K562 (cell line): ENCODE results near the gene BEST3. TPM values are rescaled to one million over a fixed set of nuclear protein-coding genes. Genes with fewer than 3 reads are reported as not detected.

ENCODE experiments used
- BRF1 ChIP-seq: IDR thresholded peaks from 3 replicates; pipeline ENCODE4 v1.6.1; 2011; ENCODE audit warnings: borderline replicate concordance, mild to moderate bottlenecking; ENCODE audit not compliant: insufficient read length; ENCODE audit errors: extremely low read depth
- CBX1 ChIP-seq: sonication (generic); IDR thresholded peaks from 2 replicates; pipeline ENCODE4 v1.6.1; 2016; ENCODE audit warnings: antibody characterized with exemption, low read depth, mild to moderate bottlenecking
- CCAR2 ChIP-seq: fragments of 200-400 bp; formaldehyde crosslinking; IDR thresholded peaks from 2 replicates; pipeline ENCODE4 v1.6.1; 2017; ENCODE audit warnings: mild to moderate bottlenecking, low read depth, low read length
- CREB1 ChIP-seq, 2 experiments: sonication (generic) in 1 of 2; formaldehyde crosslinking in 1 of 2; IDR thresholded peaks; 2 replicates each; pipeline versions ENCODE4 v1.6.1 to v1.8.0; 2012 to 2022; ENCODE audit warnings: inconsistent platforms in 1 of 2, mild to moderate bottlenecking in 1 of 2, missing genetic modification reagents in 1 of 2, moderate library complexity in 1 of 2
- CTCF ChIP-seq, 3 experiments: IDR thresholded peaks in 2 of 3; conservative IDR thresholded peaks in 1 of 3; 2 replicates each; pipeline ENCODE4 v1.5.1; 2011 to 2012; ENCODE audit warnings: low read length in 3 of 3, mild to moderate bottlenecking in 3 of 3, control low read depth in 2 of 3, improper control_type of control experiment in 1 of 3, inconsistent platforms in 1 of 3, low read depth in 1 of 3, mixed read lengths in 1 of 3, moderate library complexity in 1 of 3; ENCODE audit not compliant: insufficient read depth in 2 of 3
- L3MBTL2 ChIP-seq: fragments of 450-650 bp; IDR thresholded peaks from 2 replicates; pipeline ENCODE4 v1.6.1; 2016; ENCODE audit warnings: mild to moderate bottlenecking, moderate library complexity
- NCOR1 ChIP-seq: fragments of 450-650 bp; IDR thresholded peaks from 2 replicates; pipeline ENCODE4 v1.6.1; 2016; ENCODE audit warnings: mild to moderate bottlenecking, moderate library complexity
- NR4A1 ChIP-seq, 2 experiments: fragments of 250-450 bp in 1 of 2; fragments of 450-650 bp in 1 of 2; sonication (Bioruptor Pico) in 1 of 2; IDR thresholded peaks; 2 replicates each; pipeline versions ENCODE4 v1.4.0 to v1.6.1; 2016 to 2020; ENCODE audit warnings: mild to moderate bottlenecking in 2 of 2, missing compliant biosample characterization in 1 of 2, missing genetic modification characterization in 1 of 2, moderate library complexity in 1 of 2
- RBFOX2 ChIP-seq: fragments of 200-400 bp; formaldehyde crosslinking; IDR thresholded peaks from 2 replicates; pipeline ENCODE4 v1.6.1; 2017; ENCODE audit warnings: low read depth, mild to moderate bottlenecking, low read length, moderate library complexity
- RNF2 ChIP-seq: sonication (generic); IDR thresholded peaks from 2 replicates; pipeline ENCODE4 v1.6.1; 2016
- SMAD3 ChIP-seq: fragments of 450-650 bp; formaldehyde crosslinking; conservative IDR thresholded peaks from 2 replicates; pipeline ENCODE4 v1.4.0; 2020; ENCODE audit warnings: mild to moderate bottlenecking
- ZNF232 ChIP-seq: sonication (generic); formaldehyde crosslinking; IDR thresholded peaks from 2 replicates; pipeline ENCODE4 v1.8.0; 2022; ENCODE audit warnings: mild to moderate bottlenecking, missing genetic modification reagents
- ZNF436 ChIP-seq: fragments of 250-450, 450-650 bp; sonication (Bioruptor Pico); formaldehyde crosslinking; IDR thresholded peaks from 2 replicates; pipeline ENCODE4 v1.7.0; 2020; ENCODE audit warnings: mild to moderate bottlenecking
- polyA plus RNA-seq, 8 experiments: library from polyadenylated mRNA; depleted of rRNA in 4 of 8; stranded (reverse) in 5 of 8; unstranded in 3 of 8; fragments of >200 nt; fragmentation: Nextera tagmentation in 2 of 8; fragmentation: Illumina TruSeq in 1 of 8; extraction: Ambion mirVana in 2 of 8; extraction: Trizol in 1 of 8; gene quantifications; 2 replicates each; pipeline versions ENCODE4 v1.2.1 to v1.2.3, GENCODE V29; 2011 to 2014; ENCODE audit warnings: inconsistent platforms in 1 of 8, missing spikeins in 1 of 8
- total RNA-seq, 7 experiments: library from RNA; depleted of rRNA in 6 of 7; stranded (reverse); fragments of >200 nt in 6 of 7; fragmentation: Illumina TruSeq in 2 of 7; extraction: Trizol in 2 of 7; gene quantifications; 2 replicates each; pipeline versions ENCODE4 v1.2.1 to v1.2.3, GENCODE V29; 2011 to 2021; ENCODE audit warnings: low replicate concordance in 1 of 7
- TF ChIP-seq, protein P1 (sequence below), 2 experiments: fragments of 450-650 bp in 1 of 2; IDR thresholded peaks; 2 replicates each; pipeline ENCODE4 v1.6.1; 2011 to 2017; ENCODE audit warnings: low read depth in 2 of 2, antibody characterized with exemption in 1 of 2, borderline replicate concordance in 1 of 2, low read length in 1 of 2, mild to moderate bottlenecking in 1 of 2, mixed read lengths in 1 of 2; ENCODE audit not compliant: control insufficient read depth in 1 of 2
- TF ChIP-seq, protein P2 (sequence below): sonication (generic); IDR thresholded peaks from 2 replicates; pipeline ENCODE4 v1.6.1; 2016
- TF ChIP-seq, protein P3 (sequence below): fragments of 250-450 bp; sonication (Bioruptor Pico); IDR thresholded peaks from 2 replicates; pipeline ENCODE4 v1.9.0; 2021; ENCODE audit warnings: mild to moderate bottlenecking, inconsistent platforms
- TF ChIP-seq, protein P4 (sequence below): fragments of 250-450 bp; sonication (Bioruptor Pico); IDR thresholded peaks from 2 replicates; pipeline ENCODE4 v1.4.0; 2020; ENCODE audit warnings: mild to moderate bottlenecking, moderate library complexity

The BEST3 gene
- total and polyA plus RNA-seq, 9 of the 15 experiments (the other 6 are each of a cell fraction or from before 2014, with no cell fraction given), result 0.15 TPM; not detected in 8

DNA sequence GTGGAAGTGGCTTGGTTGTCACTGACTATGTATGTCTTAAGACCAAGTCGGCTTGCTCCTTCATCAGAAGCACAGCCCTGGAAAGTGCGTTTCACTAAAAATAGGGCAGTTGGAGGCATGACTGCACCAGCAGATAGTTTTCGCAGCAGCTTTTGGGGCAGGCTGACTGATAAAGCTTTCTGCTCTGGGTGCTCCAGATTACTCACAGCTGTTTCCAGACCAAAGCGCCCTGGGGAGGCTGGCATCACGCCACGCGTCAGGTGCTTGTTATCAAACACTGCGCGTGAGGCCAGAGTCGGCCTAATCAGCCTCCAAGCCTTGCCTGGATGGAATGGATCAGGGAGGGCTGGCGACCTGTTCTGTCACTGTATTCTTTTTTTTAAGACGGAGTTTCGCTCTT is 75.1 kb downstream of the BEST3 start (continued):
- TF ChIP-seq RNF2 (peak; percentile 91), RBFOX2 (no peak), CCAR2 (no peak), BRF1 (no peak), CBX1 (no peak), ZNF436 (CRISPR knock-in tag) (no peak), SMAD3 (CRISPR knock-in tag) (peak; percentile 94), ZNF232 (CRISPR knock-in tag) (no peak), L3MBTL2 (peak; percentile 71), NCOR1 (peak; percentile 100), CREB1 (IDR thresholded peaks at IDR 0.05) (peak; percentile 89), CREB1 (CRISPR knock-in tag; IDR thresholded peaks at IDR 0.05) (no peak; the same call in 1 of the 2 replicates), CTCF (IDR thresholded peaks at IDR 0.05 in 2 of 3, conservative IDR thresholded peaks at IDR 0.05 in 1 of 3; ENCODE audit: insufficient read depth in 2 of 3, low read depth in 1 of 3, low read length in 3 of 3) (no peak), NR4A1 (CRISPR knock-in tag; IDR thresholded peaks at IDR 0.05) (0 out of 2 replicates have a peak, but pooled peaks have one; percentile 28), NR4A1 (tag; IDR thresholded peaks at IDR 0.05) (peak; percentile 96)
- TF ChIP-seq, protein P1, sequence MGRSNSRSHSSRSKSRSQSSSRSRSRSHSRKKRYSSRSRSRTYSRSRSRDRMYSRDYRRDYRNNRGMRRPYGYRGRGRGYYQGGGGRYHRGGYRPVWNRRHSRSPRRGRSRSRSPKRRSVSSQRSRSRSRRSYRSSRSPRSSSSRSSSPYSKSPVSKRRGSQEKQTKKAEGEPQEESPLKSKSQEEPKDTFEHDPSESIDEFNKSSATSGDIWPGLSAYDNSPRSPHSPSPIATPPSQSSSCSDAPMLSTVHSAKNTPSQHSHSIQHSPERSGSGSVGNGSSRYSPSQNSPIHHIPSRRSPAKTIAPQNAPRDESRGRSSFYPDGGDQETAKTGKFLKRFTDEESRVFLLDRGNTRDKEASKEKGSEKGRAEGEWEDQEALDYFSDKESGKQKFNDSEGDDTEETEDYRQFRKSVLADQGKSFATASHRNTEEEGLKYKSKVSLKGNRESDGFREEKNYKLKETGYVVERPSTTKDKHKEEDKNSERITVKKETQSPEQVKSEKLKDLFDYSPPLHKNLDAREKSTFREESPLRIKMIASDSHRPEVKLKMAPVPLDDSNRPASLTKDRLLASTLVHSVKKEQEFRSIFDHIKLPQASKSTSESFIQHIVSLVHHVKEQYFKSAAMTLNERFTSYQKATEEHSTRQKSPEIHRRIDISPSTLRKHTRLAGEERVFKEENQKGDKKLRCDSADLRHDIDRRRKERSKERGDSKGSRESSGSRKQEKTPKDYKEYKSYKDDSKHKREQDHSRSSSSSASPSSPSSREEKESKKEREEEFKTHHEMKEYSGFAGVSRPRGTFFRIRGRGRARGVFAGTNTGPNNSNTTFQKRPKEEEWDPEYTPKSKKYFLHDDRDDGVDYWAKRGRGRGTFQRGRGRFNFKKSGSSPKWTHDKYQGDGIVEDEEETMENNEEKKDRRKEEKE (IDR thresholded peaks at IDR 0.05; ENCODE audit: borderline replicate concordance in 1 of 2, control insufficient read depth in 1 of 2, low read depth in 2 of 2, low read length in 1 of 2), result peak in 1 of 2 experiments; percentile 82; a peak in 1 of 4 replicates
- TF ChIP-seq, protein P2, sequence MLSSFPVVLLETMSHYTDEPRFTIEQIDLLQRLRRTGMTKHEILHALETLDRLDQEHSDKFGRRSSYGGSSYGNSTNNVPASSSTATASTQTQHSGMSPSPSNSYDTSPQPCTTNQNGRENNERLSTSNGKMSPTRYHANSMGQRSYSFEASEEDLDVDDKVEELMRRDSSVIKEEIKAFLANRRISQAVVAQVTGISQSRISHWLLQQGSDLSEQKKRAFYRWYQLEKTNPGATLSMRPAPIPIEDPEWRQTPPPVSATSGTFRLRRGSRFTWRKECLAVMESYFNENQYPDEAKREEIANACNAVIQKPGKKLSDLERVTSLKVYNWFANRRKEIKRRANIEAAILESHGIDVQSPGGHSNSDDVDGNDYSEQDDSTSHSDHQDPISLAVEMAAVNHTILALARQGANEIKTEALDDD, result peak; percentile 76; the same call in 1 of the 2 replicates
- TF ChIP-seq, protein P3, sequence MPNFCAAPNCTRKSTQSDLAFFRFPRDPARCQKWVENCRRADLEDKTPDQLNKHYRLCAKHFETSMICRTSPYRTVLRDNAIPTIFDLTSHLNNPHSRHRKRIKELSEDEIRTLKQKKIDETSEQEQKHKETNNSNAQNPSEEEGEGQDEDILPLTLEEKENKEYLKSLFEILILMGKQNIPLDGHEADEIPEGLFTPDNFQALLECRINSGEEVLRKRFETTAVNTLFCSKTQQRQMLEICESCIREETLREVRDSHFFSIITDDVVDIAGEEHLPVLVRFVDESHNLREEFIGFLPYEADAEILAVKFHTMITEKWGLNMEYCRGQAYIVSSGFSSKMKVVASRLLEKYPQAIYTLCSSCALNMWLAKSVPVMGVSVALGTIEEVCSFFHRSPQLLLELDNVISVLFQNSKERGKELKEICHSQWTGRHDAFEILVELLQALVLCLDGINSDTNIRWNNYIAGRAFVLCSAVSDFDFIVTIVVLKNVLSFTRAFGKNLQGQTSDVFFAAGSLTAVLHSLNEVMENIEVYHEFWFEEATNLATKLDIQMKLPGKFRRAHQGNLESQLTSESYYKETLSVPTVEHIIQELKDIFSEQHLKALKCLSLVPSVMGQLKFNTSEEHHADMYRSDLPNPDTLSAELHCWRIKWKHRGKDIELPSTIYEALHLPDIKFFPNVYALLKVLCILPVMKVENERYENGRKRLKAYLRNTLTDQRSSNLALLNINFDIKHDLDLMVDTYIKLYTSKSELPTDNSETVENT (CRISPR knock-in tag), result peak; percentile 51; the same call in 1 of the 2 replicates
- TF ChIP-seq, protein P4, sequence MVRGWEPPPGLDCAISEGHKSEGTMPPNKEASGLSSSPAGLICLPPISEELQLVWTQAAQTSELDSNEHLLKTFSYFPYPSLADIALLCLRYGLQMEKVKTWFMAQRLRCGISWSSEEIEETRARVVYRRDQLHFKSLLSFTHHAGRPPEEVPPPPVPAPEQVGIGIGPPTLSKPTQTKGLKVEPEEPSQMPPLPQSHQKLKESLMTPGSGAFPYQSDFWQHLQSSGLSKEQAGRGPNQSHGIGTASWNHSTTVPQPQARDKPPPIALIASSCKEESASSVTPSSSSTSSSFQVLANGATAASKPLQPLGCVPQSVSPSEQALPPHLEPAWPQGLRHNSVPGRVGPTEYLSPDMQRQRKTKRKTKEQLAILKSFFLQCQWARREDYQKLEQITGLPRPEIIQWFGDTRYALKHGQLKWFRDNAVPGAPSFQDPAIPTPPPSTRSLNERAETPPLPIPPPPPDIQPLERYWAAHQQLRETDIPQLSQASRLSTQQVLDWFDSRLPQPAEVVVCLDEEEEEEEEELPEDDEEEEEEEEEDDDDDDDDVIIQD, result no peak
